Panc1 (cell line): Measurements from ENCODE around the gene FIBCD1. TPM values are rescaled to one million over a fixed set of nuclear protein-coding genes. Genes with fewer than 3 reads are reported as not detected.

Source experiments
- ATAC-seq: fragments of 200-7000 bp; cut with Tn5 transposase; 2 replicates; pipeline ENCODE4 v1.9.1; 2020; ENCODE audit warnings: mild to moderate bottlenecking, moderate library complexity
- BruUV-seq: library from RNA; stranded (reverse); fragments of 400-500 nt; replicated peaks from 2 replicates; lab custom pipeline; 2021; lab: Mats Ljungman, UMichigan
- CTCF ChIA-PET: fragments of 300-600 bp; sonication (Branson Sonifier 250); formaldehyde crosslinking; loops from one replicate; lab custom pipeline; 2022; ENCODE audit warnings: antibody characterized with exemption; lab: Charles Lee
- POLR2A ChIA-PET: fragments of 300-600 bp; sonication (Branson Sonifier 250); formaldehyde crosslinking; loops from one replicate; lab custom pipeline; 2022; ENCODE audit warnings: antibody characterized with exemption; lab: Charles Lee
- DNase-seq: peaks from one replicate; pipeline ENCODE4 v3.0.0-alpha.2; 2010; ENCODE audit warnings: low read depth, low spot score
- H3K27ac ChIP-seq: 2 replicates; pipeline ENCODE4 v1.5.1; 2011; ENCODE audit warnings: mild to moderate bottlenecking, low read length, inconsistent platforms
- H3K27me3 ChIP-seq: fragments of 200-500 bp; sonication (Bioruptor generic); 2 replicates; pipeline ENCODE4 v1.6.0; 2014; ENCODE audit warnings: low read length, inconsistent platforms; ENCODE audit not compliant: control insufficient read depth, insufficient read depth
- H3K36me3 ChIP-seq: fragments of 200-500 bp; sonication (Bioruptor generic); 2 replicates; pipeline ENCODE4 v1.5.1; 2014; ENCODE audit warnings: inconsistent platforms, mild to moderate bottlenecking, low read length, moderate library complexity; ENCODE audit not compliant: control insufficient read depth, insufficient read depth
- H3K4me1 ChIP-seq: 2 replicates; pipeline ENCODE4 v1.5.1; 2011; ENCODE audit warnings: inconsistent platforms, mild to moderate bottlenecking, low read length, moderate library complexity; ENCODE audit not compliant: control insufficient read depth, insufficient read depth
- H3K4me3 ChIP-seq, 2 experiments: 2 replicates each; pipeline ENCODE4 v1.5.1; 2011 to 2012; ENCODE audit warnings: low read depth in 2 of 2, low read length in 2 of 2, mild to moderate bottlenecking in 2 of 2, inconsistent platforms in 1 of 2, moderate library complexity in 1 of 2
- H3K9me3 ChIP-seq: fragments of 200-500 bp; sonication (Bioruptor generic); 2 replicates; pipeline ENCODE4 v1.5.1; 2014; ENCODE audit warnings: low read depth, mild to moderate bottlenecking, inconsistent platforms, low read length, moderate library complexity; ENCODE audit not compliant: control insufficient read depth, insufficient read depth
- POLR2AphosphoS5 ChIP-seq: IDR thresholded peaks from 2 replicates; pipeline ENCODE4 v1.6.1; 2012; ENCODE audit warnings: mild to moderate bottlenecking, low read depth, low read length, moderate library complexity
- SIN3A ChIP-seq: IDR thresholded peaks from 2 replicates; pipeline ENCODE4 v1.6.1; 2012; ENCODE audit warnings: low read depth, mild to moderate bottlenecking, low read length, moderate library complexity, borderline replicate concordance; ENCODE audit not compliant: insufficient read depth
- TCF7L2 ChIP-seq: IDR thresholded peaks from 2 replicates; pipeline ENCODE4 v1.6.1; 2011; ENCODE audit warnings: mild to moderate bottlenecking, low read depth, low read length, inconsistent platforms
- in situ Hi-C: cut with HindIII; loops from 2 replicates; pipeline ENCODE4 v1.10.0; 2016; ENCODE audit warnings: low sequenced_read_pairs, low pct_unique_long_range_greater_than_20kb
- intact Hi-C: fragments of 100-400 bp; cut with micrococcal nuclease; formaldehyde crosslinking; loops from one replicate; pipeline ENCODE4 v1.10.0; 2022; ENCODE audit not compliant: unreplicated experiment
- total RNA-seq: library from RNA; stranded (reverse); gene quantifications from one replicate; pipeline ENCODE4 v1.2.1, GENCODE V29; 2021; ENCODE audit not compliant: unreplicated experiment
- TF ChIP-seq, protein P1 (sequence below): fragments of 450-650 bp; IDR thresholded peaks from 2 replicates; pipeline ENCODE4 v1.5.1; 2017; ENCODE audit warnings: mild to moderate bottlenecking
- TF ChIP-seq, protein P2 (sequence below), 2 experiments: IDR thresholded peaks; 2 replicates each; pipeline ENCODE4 v1.6.1; 2011 to 2012; ENCODE audit warnings: low read depth in 2 of 2, control low read depth in 1 of 2, low read length in 1 of 2, mild to moderate bottlenecking in 1 of 2, moderate library complexity in 1 of 2; ENCODE audit not compliant: insufficient read depth in 1 of 2

The FIBCD1 gene
- total RNA-seq, 1 experiment from 2014 or later = 16.3 TPM

DNA sequence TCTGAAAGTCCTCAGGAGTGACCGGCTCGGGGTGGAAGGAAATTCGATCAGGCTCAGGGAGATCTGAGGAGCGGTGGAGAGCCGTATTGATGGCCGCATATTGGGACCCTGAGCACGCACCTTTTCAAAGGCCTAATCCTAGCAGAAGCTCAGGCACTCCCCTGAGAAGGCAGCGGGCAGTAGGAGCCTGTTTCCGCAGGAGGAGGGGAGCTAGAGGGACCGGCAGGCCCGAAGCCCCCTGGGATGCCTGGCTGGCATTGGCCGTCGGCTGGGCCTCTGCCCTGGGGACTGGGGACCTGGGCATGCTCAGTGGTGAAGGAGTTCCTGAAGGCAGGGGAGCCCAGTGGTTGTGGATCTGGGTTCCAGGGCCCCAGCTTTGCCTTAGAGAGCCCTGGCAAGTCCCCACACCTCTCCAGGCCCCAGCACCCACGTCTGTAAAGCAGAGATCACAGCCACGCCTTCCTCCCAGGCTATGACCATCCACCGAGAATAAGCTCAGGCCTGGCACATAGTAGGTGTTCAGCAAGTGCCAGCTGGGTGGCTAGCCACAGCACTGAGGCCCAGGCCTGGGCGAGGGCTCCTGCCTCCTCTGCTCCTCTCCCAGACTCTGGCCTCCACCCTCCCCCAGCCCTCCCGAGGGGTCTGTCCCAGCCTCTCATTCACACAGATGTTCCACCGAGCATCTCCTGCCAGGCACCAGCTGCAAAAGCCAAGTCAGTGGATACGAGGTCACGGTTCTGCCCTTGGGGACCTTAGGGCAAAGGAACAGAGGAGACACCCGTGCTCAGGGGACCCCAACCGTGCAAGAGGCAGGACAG, 25.2 kb downstream of the FIBCD1 start:
- BruUV-seq = no TSS peak
- POLR2A ChIA-PET = interaction anchor here (0.5 kb wide), 1 partner anchor 70 kb away, joined by 4 read pairs; no protein-coding TSS in a partner anchor
- no peak for TF ChIP-seq SIN3A
- TF ChIP-seq, protein P1, sequence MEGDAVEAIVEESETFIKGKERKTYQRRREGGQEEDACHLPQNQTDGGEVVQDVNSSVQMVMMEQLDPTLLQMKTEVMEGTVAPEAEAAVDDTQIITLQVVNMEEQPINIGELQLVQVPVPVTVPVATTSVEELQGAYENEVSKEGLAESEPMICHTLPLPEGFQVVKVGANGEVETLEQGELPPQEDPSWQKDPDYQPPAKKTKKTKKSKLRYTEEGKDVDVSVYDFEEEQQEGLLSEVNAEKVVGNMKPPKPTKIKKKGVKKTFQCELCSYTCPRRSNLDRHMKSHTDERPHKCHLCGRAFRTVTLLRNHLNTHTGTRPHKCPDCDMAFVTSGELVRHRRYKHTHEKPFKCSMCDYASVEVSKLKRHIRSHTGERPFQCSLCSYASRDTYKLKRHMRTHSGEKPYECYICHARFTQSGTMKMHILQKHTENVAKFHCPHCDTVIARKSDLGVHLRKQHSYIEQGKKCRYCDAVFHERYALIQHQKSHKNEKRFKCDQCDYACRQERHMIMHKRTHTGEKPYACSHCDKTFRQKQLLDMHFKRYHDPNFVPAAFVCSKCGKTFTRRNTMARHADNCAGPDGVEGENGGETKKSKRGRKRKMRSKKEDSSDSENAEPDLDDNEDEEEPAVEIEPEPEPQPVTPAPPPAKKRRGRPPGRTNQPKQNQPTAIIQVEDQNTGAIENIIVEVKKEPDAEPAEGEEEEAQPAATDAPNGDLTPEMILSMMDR = no peak
- no peak for TF ChIP-seq POLR2AphosphoS5
- TF ChIP-seq, protein P2, sequence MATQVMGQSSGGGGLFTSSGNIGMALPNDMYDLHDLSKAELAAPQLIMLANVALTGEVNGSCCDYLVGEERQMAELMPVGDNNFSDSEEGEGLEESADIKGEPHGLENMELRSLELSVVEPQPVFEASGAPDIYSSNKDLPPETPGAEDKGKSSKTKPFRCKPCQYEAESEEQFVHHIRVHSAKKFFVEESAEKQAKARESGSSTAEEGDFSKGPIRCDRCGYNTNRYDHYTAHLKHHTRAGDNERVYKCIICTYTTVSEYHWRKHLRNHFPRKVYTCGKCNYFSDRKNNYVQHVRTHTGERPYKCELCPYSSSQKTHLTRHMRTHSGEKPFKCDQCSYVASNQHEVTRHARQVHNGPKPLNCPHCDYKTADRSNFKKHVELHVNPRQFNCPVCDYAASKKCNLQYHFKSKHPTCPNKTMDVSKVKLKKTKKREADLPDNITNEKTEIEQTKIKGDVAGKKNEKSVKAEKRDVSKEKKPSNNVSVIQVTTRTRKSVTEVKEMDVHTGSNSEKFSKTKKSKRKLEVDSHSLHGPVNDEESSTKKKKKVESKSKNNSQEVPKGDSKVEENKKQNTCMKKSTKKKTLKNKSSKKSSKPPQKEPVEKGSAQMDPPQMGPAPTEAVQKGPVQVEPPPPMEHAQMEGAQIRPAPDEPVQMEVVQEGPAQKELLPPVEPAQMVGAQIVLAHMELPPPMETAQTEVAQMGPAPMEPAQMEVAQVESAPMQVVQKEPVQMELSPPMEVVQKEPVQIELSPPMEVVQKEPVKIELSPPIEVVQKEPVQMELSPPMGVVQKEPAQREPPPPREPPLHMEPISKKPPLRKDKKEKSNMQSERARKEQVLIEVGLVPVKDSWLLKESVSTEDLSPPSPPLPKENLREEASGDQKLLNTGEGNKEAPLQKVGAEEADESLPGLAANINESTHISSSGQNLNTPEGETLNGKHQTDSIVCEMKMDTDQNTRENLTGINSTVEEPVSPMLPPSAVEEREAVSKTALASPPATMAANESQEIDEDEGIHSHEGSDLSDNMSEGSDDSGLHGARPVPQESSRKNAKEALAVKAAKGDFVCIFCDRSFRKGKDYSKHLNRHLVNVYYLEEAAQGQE (IDR thresholded peaks at IDR 0.05; ENCODE audit: insufficient read depth in 1 of 2, low read depth in 2 of 2, low read length in 1 of 2) = no peak
- no peak for TF ChIP-seq TCF7L2
- DNase-seq (no peak), ATAC-seq (peak; percentile 43)
- Histone ChIP-seq H3K27me3 (no peaks in the 10 kb centered on the region), H3K4me1 (0 out of 2 replicates have a peak, but pooled peaks cover 4% of the 10 kb centered on the region), H3K4me3 (no peak overlapping the region), H3K27ac (no peak overlapping the region), H3K9me3 (no peaks in the 10 kb centered on the region), H3K36me3 (no peaks in the 10 kb centered on the region)
- intact Hi-C loops = no loop called here
- in situ Hi-C loops = no loop called here
- CTCF ChIA-PET = interaction anchor here (0.7 kb wide), 1 partner anchor 114 kb away, joined by 3 read pairs; no protein-coding TSS in a partner anchor

DNA sequence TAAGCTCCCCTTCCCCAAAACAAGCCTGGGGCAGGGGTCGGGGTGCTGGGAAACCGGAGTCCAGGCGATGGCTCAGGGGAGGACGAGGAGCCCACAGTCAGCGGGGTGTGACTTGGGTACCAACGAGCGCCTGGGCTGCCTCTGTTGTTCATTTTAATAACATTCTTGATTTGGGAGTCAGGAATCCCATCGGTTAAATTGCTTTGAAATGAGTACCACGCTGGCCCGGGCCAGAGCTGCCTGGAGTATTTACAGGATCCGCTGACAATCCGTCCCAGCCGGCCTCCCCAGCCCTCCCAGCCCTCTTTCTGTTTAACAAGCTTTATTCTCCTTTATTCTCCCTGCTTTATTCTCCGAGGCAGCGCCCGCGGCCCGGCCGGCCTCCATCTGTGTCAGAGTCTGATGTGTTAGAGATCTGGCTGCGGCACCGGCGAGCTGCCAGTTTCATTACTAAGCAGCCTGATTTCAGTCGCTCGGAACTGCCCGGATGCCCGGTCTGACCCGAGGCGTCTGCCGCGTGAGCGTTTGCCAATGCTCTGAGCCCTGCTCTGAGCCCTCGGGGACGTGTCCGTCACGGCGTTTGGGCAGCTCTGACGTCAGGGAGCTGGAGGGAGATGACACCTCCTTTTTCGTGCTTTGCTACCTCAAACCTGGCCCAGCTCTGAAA, 26.0 kb downstream of the FIBCD1 start:
- DNase-seq (no peak), ATAC-seq (peak; percentile 81)
- ChIA-PET POLR2A (no interaction called here), CTCF (interaction anchor here (0.7 kb wide), 1 partner anchor 115 kb away, joined by 3 read pairs; no protein-coding TSS in a partner anchor)
- Histone ChIP-seq H3K9me3 (no peaks in the 10 kb centered on the region), H3K4me3 (peak overlapping the region in 1 of 2 experiments; percentile 32; a peak in 2 of 4 replicates), H3K36me3 (no peaks in the 10 kb centered on the region), H3K27me3 (no peaks in the 10 kb centered on the region), H3K4me1 (0 out of 2 replicates have a peak, but pooled peaks cover 4% of the 10 kb centered on the region), H3K27ac (no peak overlapping the region)
- TF ChIP-seq, protein P1 = no peak
- TF ChIP-seq, protein P2 (IDR thresholded peaks at IDR 0.05; ENCODE audit: insufficient read depth in 1 of 2, low read depth in 2 of 2, low read length in 1 of 2) = no peak
- no peak for TF ChIP-seq SIN3A
- TF ChIP-seq POLR2AphosphoS5 = no peak
- no peak for TF ChIP-seq TCF7L2
- in situ Hi-C loops (no loop called here), intact Hi-C loops (no loop called here)
- BruUV-seq = no TSS peak
